ENCODE results near the gene CIRBP.

- TF ChIP-seq CTCF (IDR thresholded peaks at IDR 0.05), result no peak
- TF ChIP-seq POLR2AphosphoS5 (IDR thresholded peaks at IDR 0.05; ENCODE audit: insufficient read depth in 1 of 2, low read depth in 1 of 2), result no peak
These were observed 32.0 kb upstream of the CIRBP start for GRCh38 chr19:1237027-1237659.

Data from vagina (tissue), 2 donors.